Measurements from ENCODE around the gene RBFOX2.
"Not testable (repeated sequence)": the region's sequence is repeated elsewhere in the genome, so short reads cannot be mapped to it uniquely, and the experiment has no call there.

RBFOX2 gene

DNA sequence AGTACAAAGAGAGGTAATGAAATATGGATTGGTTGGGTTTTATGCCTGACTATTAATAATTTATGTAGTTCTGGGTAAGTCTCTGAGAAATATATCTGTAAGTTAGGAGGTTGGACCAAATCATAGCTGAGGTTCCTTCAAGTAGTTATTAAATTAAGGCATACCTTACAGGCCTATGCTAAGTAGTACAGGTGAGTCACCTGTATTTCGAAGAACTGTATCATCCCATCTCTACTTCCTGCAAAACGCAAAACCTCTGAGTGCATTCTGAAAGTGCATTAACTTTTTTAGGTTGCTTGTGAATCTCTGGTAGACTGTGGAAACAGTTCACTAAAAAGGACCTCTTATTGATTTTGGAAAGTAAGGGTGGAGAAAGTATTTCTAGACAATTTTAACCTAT lies 273.9 kb downstream of the RBFOX2 start:
- no peak for DNase-seq

DNA sequence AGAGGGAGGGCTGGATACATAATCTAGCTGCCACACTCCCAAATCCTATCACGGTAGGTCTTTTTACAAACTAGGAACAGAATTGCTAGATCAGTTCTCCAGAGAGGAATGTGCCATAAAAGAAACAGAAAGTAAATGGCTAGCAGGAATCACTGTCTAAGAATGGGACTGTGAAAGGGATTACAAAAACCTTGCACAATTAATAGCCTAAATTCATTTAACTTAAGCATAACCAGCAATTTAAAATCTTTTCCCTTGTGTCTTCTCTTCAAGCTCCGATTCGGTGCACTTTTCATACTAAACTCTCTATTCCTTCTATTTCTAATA lies 275.8 kb downstream of the RBFOX2 start:
- DNase-seq, result no peak

DNA sequence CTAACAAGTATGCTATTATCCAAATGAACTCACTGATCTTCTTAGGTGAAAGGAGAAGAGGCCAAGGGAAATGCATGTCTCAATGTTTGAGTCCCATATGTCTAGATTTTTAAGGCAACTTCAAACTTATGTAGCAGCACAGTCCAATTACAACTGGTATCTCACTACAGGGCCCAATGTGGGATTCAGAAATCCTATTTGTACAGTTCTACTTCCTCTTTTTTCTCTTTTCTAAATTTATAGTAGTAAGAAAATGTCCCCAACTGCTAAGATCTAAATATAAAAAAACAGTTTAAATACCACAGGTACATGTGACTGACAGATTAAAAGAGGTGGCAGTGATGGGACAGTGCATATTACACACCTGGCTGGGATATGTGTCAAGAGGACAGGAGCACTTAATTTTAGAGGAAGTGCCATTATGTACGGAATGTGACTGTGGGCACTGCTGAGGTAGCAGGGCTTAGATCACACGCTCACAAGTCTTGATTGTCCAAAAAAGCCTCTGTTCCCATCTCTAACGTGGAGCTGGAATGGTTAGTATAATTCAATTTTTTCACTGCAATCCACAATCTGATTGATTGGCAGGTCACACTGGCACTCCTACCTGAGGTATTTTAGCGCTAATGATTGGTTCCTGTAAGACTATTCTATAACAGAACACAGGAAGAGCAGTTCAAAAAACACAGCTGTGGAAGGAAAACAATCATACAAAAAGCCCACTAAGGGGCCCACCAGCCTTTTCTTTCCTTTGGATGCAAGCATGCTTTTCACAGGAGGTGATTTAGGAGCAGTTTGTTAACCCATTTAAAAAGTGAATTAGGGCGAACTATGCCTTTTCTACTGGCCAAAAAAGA lies 276.4 kb downstream of the RBFOX2 start:
- DNase-seq, result no peak

DNA sequence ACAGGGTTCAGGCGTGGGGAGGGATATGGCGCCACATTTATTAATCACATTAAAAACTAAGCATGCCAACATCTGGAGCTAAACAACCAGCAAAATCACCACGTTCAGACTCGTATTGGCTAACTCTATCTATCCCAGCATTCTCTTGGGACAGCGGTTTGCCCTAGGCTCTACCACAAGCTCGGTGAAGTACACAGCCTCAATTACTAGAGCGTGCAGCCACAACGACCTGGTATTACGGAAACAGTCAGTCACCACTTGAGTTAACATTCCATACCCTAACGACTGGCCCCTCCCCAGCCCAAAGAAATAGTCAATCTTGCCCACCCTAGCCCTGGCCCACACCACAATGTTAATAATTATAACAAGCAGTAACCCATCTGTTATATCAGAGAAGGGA lies 278.8 kb downstream of the RBFOX2 start:
- DNase-seq, result no peak

DNA sequence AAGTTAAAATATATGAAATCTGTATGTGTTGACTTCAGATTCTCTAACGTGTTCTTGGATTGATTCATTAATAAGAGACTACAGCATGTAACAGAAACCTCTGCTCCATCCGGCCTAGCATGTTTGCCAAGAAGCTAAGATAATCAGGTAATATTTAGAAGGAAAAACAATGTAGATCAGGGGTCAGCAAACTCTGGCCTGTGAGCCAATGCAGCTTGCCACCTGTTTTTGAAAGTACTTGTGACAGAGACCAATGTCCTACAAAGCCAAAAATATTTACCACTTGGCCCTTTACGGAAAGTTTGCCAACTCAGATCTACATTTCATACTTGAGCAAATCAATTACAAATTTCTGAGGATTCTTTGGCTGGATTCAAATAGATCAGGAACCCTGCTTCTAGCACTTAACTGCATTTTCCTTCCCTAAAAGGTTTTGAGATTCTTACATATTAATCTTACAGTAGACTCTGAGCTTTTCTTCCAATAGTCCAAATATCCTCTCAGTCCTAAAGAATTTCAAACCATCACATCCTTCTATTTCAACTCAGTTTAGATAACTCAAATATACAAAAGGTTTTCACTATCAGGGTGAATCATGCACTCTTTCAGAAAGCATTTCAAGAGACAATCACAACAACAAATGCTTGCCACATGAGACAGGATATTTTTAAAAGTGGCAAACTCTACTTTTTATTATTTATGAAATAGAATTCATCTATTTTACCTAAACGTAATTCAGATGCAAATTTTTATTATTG lies 281.5 kb downstream of the RBFOX2 start:
- DNase-seq, result no peak

DNA sequence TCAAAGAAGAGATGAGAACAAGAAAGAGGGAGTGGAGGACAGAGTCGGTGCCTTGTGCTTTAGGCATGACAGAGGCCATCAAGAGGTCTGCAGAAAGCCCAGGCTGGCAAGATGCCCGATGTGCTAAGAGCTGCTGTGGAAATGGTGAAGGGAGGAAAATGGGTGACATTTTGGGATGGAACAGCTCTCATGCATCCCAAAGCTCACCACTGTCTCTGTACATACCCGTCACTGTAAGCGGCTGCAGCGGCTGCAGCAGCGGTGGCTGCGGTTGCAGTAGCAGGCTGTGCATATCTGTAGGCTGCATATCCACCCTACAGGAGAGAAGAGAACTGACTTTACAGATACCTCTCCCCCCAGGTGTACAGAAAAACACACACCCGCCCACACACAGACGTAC lies 282.4 kb downstream of the RBFOX2 start:
- no peak for DNase-seq

DNA sequence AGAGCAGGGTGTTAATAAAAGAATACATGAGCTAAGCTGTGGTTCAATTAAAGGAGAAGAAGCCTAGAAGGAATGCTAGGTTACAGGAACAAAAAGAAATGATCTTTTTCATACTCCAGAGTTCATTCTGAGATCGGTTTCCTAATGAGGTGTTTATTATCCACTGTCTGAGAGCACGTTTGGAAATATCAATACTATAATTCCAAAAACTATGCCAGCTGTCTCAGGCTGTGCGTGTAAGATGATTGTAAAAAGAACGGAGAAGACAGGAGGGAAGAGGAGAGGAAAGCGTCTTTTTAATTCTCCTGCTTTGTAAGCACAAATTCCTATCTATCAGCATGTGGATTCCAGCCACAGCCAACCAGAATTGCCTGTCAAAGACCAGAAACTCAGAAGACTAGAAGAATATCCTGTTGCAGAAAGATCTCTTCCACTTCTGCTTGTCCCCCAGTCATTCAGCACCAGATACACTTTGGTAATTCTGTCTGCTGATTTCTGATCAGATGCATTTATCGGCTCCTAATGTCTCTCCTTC lies 285.2 kb downstream of the RBFOX2 start:
- DNase-seq, result no peak

DNA sequence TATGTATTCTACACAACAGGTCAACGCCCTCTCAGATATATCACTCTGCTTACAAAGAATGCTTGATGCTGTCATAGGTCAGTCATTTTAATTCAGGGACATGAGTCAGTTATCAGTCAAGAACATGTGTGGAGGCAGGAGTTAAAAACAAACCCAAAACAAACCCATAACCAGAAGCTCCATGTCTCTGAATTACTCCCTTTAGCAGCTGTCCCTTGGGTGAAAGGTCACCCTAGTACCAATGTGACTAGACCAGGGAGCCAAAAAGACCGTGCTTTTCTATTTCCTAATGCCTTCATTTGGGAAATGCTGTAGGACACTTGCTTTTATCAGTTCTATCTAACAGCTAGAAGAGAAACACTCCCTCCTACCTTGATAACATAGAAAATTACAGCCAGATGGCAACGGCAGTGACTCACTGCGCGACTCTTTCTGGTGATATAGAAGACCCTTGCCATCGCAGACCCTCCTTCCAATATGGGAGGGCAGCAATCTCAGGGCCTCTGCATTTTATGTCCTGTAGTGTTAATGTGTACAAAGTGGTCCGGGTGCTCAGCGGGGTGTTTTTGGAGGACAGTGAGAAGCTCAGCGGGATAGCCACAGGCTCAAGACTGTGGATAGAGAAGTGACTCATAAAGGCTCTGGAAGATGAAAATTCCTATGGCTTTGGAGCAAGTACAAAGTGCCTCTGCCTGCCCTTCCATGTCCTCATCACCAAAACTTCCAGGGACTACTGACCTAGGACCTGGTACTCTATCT lies 286.1 kb downstream of the RBFOX2 start:
- DNase-seq, result no peak

DNA sequence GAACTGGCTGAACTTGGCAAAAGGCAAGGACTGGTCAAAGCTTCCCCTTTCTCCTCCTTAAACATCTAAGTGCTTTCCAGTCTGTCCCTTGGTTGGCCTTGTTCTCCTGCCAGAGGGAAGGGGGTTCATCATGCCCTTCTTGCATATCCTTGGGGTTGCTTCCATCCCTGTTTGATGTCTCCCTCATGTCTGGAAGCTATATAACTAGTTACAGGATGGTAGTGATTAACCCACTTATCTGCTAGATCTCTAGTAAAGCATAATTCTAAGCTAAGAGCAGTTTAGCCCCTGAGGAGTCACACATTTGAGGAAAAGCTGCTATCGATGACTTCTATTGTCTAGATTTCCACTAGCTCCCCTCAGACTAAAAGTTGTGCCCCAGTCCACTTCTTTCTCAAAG lies 288.0 kb downstream of the RBFOX2 start:
- no peak for DNase-seq

DNA sequence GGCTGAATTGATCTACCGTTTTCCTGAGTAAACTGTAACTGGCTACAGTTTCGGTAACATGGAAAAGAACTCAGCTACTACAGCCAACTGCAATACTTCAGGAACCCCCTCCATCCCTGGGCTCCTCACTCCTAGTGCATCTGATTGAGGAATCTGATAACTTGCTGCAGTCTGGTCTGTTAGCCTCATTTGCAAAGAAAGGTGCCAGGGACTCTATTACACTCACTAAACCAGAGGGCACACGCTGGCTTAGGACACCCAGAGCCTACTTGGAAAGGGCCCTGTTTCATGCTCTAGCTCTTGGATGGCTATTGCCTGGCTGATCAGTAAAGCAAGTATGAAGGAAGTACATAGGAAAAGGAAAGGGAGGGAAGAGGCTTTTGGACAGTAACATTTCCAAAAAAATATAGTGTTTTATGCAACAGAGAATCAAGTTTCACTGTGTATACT lies 288.7 kb downstream of the RBFOX2 start:
- DNase-seq, result no peak

DNA sequence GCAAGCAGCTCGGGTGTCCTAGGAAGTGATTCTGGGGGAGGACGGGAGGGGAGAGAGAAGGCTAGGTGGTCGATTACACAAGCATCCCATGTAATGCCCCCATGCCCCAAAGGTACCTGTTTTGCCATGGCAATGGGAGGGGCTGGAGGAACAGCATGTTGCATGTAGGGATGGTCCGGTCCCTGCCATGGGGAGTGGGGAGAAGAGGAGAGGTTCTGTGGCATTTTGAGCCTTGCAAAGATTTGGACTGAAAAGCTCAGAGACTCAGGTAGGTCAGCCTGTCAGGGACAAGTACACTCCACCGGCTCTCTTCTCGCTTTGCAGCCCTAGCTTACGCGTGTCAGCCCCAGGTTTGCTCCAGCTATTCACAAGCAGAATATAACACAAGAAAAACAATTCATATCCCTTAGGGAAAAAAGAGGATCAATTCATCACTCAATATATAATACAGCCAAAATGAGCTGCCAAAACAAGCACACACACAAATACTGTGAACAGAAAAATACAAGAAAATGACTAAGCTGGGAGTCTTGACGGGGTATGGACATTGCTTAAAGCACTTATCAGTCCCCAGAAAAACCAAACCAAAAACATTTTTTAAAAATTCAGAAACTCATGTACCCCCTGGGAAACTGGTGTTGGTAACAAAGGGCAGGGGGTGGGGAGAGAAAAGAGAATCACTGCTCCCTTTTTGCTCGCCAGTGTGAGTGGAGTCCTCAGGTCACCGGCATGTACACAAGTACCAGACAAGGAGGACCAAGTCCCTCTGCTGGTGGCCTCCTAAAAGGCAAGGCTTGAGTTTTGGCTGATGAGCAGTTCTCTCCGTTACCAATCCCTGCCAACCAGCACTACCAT lies 289.3 kb downstream of the RBFOX2 start:
- no peak for DNase-seq

DNA sequence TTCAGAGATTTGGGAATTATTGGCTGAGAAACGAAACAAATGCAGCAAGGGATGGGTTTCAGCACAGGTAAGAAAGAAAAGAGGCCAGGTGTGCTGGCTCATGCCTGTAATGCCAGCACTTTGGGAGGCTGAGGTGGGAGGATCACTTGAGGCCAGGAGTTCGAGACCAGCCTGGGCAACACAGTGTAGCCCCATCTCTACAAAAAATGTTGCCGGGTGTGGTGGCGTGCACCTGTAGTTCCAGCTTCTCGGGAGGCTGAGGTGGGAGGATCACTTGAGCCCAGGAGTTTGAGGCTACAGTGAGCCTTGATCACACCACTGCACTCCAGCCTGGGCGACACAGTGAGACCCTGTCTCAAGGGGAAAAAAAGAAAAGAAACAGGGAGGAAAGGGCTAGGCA lies 290.7 kb downstream of the RBFOX2 start:
- DNase-seq, result not testable (repeated sequence)

DNA sequence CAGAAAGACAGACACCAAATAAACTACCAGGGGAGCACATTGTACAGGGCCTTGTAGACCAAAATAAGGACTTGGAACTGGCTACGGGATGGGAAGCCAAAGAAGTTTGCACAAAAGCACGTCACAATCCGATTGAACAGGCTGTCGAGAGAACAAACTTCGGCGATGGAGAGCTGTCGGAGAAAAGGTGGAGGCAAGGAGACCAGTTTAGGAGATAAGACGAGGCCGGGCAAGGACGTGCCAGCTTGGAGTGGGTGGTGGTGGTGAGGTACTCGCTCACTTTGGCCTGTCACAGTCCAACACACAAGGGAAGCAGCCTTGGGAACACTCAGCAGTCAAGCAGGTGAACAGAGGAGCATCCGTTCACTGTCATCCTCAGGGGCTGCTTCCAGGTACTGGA lies 291.9 kb downstream of the RBFOX2 start:
- DNase-seq, result no peak

DNA sequence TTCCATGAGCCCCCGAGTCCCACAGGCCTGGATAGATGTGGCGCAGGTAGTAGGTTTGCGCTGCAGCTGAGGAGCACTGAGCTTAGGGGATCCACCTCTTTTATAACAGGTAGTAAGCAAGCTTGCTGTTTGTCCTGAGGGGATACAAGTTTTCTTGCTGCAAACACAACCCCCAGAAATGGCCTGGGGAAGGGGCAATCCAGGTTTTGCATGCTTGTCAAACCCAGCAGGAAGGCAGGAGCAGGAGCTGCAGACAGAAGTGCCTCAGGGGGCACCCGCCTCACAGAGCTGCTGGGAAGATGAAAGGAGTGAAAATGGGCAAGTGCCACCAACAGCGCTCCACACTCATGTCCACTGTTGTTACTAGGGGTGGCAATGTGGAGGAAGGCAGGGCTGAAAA lies 292.5 kb downstream of the RBFOX2 start:
- DNase-seq, result no peak

DNA sequence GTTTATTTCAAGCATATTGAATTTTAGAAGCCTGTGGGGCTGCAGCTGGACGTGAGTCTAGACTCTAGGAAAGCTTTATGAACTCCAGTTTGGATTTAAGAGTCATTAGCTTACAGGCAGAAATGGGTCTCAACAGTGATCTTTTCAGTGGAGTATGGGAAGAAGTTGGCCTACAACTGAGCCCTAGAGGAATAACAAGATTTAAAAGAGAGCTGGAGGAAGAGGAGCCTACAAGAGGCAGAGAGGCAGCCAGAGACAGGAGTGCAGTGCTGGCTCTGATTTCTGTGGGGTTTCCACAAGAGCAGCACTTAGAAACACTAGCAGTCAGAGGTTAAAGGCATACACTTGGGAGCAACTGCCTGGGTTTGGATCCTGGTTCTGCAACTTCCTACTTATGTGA lies 293.1 kb downstream of the RBFOX2 start:
- no peak for DNase-seq

DNA sequence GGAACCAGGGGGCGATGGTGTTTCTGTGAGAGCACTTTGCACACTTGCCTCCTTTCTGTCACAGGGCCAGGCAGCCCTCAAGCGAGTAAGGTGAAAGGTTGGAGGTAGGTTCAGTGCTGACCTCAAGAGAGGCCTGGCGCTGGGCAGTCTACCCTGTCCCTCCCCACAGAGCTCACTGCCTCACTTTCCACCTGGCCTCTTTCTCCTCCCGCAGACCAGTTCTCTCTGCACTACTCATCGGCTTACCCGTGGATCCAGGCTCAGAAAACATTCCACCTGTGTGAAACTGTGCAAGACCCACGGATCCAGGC lies 294.2 kb downstream of the RBFOX2 start:
- DNase-seq, result no peak

DNA sequence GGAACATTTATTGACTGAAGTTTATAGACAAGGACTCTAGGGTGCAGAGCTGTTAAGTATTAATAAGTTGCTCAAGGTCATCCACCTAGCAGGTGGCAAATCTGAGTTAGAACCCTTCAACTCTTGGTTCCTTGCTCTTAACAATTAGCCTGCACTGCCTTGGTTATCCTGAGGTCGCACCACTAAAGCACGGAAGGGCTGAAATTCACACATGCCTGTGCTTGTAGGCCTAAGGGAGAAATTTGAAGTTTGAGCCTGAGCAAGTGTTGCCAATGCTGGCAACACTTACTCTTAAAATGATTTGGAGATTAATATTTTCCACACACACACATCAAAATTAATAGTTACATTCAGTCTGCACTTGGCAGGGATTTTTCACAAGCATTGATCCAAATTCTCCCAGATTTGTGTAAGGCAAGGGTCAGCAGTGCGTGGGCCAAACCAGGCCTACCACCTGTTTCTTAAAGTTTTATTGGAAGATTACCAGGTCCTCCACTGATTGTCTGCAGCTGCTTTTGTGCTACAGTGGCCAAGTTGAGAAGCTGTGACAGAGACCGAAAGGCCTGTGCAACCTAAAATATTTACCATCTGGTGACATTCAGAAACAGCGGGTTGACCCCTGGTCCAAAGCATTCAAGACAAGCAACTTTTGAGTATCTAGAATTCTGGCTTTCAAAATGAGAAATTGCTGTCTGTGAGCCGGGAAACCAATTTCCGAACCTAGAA lies 294.7 kb downstream of the RBFOX2 start:
- no peak for DNase-seq

DNA sequence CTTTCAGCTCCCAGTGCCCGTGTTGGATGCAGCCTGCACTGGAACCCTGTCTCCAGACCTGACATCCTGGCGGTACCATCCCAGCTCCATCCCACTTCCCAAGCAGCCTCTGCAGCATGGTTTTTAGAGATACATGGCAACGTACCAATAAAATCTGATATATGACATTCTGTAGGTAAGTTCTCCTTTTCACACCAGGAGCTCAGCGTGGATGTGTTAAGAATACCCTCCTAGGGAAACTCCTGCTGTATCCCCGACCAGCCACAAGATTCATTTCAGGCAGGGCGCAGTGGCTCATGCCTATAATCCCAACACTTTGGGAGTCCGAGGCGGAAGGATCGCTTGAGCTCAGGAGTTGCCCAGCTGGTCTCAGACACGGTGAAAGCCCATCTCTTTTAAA lies 295.6 kb downstream of the RBFOX2 start:
- DNase-seq, result no peak

DNA sequence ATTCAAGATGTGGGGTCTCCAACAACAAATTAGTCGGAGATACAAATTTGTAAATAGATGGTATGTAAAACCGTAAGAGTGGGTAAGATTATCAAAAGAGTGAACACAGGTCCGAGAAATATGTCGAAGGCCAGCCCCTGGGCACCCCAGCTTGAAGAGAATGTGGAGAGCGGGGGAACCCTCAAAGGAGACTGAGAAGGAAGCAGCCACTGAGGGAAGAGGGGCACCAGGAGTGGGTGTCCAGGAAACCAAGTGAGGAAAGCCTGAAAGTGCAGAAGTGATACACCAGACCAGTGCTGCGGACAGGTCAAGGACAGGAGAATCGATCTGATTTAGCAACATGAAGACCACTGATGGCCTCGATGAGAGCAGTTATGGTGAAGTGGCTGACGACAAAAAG lies 296.5 kb downstream of the RBFOX2 start:
- DNase-seq, result no peak

DNA sequence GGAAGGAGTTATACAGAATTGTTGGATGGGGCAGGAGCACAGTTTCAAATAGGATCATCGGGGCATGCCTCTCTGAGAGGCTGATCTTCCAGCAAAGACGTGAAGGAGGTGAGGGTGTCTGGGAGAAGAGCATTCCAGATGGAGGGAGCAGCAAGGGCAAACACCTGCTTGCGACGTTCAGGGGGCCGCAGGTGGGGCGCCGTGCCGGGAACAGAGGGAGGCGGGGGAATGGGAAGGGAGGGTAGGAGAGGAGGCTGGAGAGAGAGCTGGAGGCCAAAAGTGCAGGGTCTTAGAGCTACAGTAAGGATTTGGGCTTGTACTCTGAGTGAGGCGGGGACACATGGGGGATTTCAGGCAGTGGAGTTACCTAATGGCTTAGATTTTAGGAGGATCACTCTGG lies 297.3 kb downstream of the RBFOX2 start:
- no peak for DNase-seq

DNA sequence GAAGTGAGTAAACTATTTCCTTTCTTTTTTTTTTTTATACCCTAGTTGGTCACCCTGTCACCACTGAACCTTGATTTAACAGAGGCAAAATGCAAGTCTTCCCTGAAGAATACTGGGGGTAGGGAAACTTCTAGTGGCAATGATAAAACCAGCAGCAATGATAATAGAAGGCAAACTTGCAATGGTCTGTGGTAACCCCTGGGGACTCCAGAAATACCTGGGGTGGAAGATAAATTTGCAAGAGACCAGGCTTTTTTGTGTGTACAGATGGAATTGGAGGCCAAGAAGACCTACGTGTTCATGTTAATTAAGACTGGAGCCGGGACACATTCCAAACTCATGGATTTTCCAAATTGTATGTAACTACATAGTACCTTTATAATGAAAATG lies 299.3 kb downstream of the RBFOX2 start:
- DNase-seq, result no peak

All from stimulated activated CD4-positive, alpha-beta T cell treated with anti-CD3 and anti-CD28 coated beads, Interleukin-12 subunit alpha, Interleukin-12 subunit beta, amount 100 ng/mL, for 4 hours (primary cell).